ENCODE data around the gene TAF10.

TAF10 gene

GRCh38 chr11:6614446-6614845, 2.4 kb upstream of the TAF10 start:
- H3K4me3 ChIP-seq (ENCODE audit: extremely low read depth, insufficient read depth, low read length, poor library complexity, severe bottlenecking), result no peak overlapping the region
- H3K36me3 ChIP-seq (ENCODE audit: control insufficient read depth, insufficient read depth, low read length), result peaks cover 49% of the 10 kb centered on the region
- peaks cover 35% of the 10 kb centered on the region for H3K4me1 ChIP-seq (ENCODE audit: control insufficient read depth, insufficient read depth, low read length, poor library complexity, severe bottlenecking)
- WGBS, 2 experiments (ENCODE audit: insufficient coverage in 2 of 2), result 95% methylated on average over 2 of the region's 2 CpGs; no CpG with 5 or more reads in 1 of the 2 experiments
- no peaks in the 10 kb centered on the region for H3K9me3 ChIP-seq (ENCODE audit: control insufficient read depth, low read length)
- no peak overlapping the region for H3K27ac ChIP-seq (ENCODE audit: low read depth, low read length, severe bottlenecking)

DNA sequence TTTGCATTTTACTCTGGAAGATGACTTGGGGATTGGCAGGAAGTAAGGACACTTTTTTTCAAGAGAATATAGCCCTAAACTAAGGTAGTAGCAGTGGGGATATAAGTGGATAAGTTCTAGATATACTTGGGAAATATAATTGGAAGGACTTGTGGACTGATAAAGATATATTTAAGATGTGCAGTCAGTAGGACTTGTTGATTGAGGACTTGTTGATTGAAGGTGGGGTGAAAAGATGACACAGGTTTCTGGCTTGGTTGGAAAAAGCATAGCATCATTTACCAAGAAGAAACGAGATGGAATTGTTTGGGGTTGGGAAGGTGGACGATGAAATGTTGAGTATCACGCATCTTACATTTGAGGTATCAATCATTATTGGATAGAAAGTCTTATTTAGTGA, 1.5 kb upstream of the TAF10 start:
- Histone ChIP-seq H3K4me3 (ENCODE audit: extremely low read depth, insufficient read depth, low read length, poor library complexity, severe bottlenecking) (no peak overlapping the region), H3K27ac (ENCODE audit: low read depth, low read length, severe bottlenecking) (peak overlapping the region; percentile 98)
- 85 to 97% methylated on average over 3 of the region's 3 CpGs for WGBS, 2 experiments (ENCODE audit: insufficient coverage in 2 of 2)

GRCh38 chr11:6611963-6612212, 128 bp downstream of the TAF10 start:
- H3K4me1 ChIP-seq (ENCODE audit: control insufficient read depth, insufficient read depth, low read length, poor library complexity, severe bottlenecking), result peaks cover 40% of the 10 kb centered on the region
- peaks cover 70% of the 10 kb centered on the region for H3K36me3 ChIP-seq (ENCODE audit: control insufficient read depth, insufficient read depth, low read length)
- no peaks in the 10 kb centered on the region for H3K9me3 ChIP-seq (ENCODE audit: control insufficient read depth, low read length)
- H3K27ac ChIP-seq (ENCODE audit: low read depth, low read length, severe bottlenecking), result peak overlapping the region; percentile 72
- WGBS, 2 experiments (ENCODE audit: insufficient coverage in 2 of 2), result 0% methylated on average over 6 to 21 of the region's 36 CpGs
- peak overlapping the region; percentile 63 for H3K4me3 ChIP-seq (ENCODE audit: extremely low read depth, insufficient read depth, low read length, poor library complexity, severe bottlenecking)

More for the DNA sequence above, 1.5 kb upstream of the TAF10 start:
- peaks cover 42% of the 10 kb centered on the region for H3K4me1 ChIP-seq (ENCODE audit: control insufficient read depth, insufficient read depth, low read length, poor library complexity, severe bottlenecking)
- no peaks in the 10 kb centered on the region for H3K9me3 ChIP-seq (ENCODE audit: control insufficient read depth, low read length)
- peaks cover 58% of the 10 kb centered on the region for H3K36me3 ChIP-seq (ENCODE audit: control insufficient read depth, insufficient read depth, low read length)

DNA sequence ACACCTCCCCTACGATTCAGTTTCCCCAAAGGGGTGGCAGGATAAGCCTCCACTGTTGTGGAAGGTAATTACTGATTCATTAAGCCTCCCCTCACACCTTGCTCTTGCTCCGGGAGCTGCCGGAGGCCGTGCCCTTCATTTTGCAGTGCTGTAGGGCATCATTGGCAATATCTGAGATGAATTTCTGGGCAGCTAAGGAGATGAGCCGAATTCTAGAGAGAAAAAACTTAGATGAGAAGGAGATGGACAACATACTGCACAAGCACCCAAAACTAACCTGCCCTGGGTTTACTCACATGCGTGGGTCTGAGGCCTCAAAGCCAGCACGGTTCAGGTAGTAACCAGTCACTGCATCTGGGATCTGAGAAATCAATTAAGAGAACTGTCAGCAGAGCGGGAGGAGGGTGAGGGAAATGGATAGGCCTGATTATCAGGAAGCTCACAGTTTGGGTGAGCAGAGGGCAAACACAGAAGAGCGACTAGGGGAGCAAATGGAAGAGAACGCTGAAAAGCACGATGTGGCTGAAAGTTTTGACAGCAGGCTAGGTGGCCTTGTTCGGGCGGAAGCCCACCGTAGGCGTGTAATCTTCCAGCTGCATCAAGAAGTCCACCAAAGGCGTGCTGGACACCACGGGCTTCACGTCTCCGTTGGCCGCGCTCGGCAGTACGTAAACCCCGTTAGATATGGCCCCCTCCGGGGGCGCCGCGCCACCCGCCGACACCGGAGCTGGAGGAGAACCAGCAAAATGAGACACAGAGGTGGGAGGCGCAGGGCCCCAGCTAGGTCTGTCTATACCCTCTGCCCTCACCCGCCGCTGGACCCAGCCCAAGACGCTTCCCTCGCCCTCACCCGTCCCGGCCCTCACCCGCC, 689 bp downstream of the TAF10 start:
- H3K4me3 ChIP-seq (ENCODE audit: extremely low read depth, insufficient read depth, low read length, poor library complexity, severe bottlenecking), result peak overlapping the region; percentile 63
- 9 to 14% methylated on average over 34 to 37 of the region's 39 CpGs for WGBS, 2 experiments (ENCODE audit: insufficient coverage in 2 of 2)
- peaks cover 66% of the 10 kb centered on the region for H3K36me3 ChIP-seq (ENCODE audit: control insufficient read depth, insufficient read depth, low read length)
- H3K27ac ChIP-seq (ENCODE audit: low read depth, low read length, severe bottlenecking), result peak overlapping the region; percentile 72
- H3K4me1 ChIP-seq (ENCODE audit: control insufficient read depth, insufficient read depth, low read length, poor library complexity, severe bottlenecking), result peaks cover 43% of the 10 kb centered on the region
- H3K9me3 ChIP-seq (ENCODE audit: control insufficient read depth, low read length), result no peaks in the 10 kb centered on the region

DNA sequence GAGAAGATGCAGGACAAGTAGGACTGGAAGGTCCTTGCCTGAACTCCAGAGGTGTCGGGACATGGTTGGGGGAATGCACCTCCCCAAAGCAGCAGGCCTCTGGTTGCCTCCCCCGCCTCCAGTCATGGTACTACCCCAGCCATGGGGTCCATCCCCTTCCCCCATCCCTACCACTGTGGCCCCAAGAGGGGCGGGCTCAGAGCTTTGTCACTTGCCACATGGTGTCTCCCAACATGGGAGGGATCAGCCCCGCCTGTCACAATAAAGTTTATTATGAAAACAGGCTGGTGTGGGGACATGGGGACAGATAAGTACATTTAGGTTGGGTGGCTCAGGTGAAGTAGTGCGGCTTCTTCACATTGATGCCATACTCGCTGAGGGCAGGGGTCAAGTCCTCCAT, 1.4 kb downstream of the TAF10 start:
- H3K27ac ChIP-seq (ENCODE audit: low read depth, low read length, severe bottlenecking), result no peak overlapping the region
- peak overlapping the region; percentile 63 for H3K4me3 ChIP-seq (ENCODE audit: extremely low read depth, insufficient read depth, low read length, poor library complexity, severe bottlenecking)
- WGBS, 2 experiments (ENCODE audit: insufficient coverage in 2 of 2), result 80 to 94% methylated on average over 4 to 6 of the region's 6 CpGs
- no peaks in the 10 kb centered on the region for H3K9me3 ChIP-seq (ENCODE audit: control insufficient read depth, low read length)
- H3K4me1 ChIP-seq (ENCODE audit: control insufficient read depth, insufficient read depth, low read length, poor library complexity, severe bottlenecking), result peaks cover 50% of the 10 kb centered on the region
- peaks cover 68% of the 10 kb centered on the region for H3K36me3 ChIP-seq (ENCODE audit: control insufficient read depth, insufficient read depth, low read length)

GRCh38 chr11:6609502-6610015, 2.5 kb downstream of the TAF10 start:
- Histone ChIP-seq H3K9me3 (ENCODE audit: control insufficient read depth, low read length) (no peaks in the 10 kb centered on the region), H3K4me1 (ENCODE audit: control insufficient read depth, insufficient read depth, low read length, poor library complexity, severe bottlenecking) (peaks cover 53% of the 10 kb centered on the region), H3K27ac (ENCODE audit: low read depth, low read length, severe bottlenecking) (no peak overlapping the region), H3K4me3 (ENCODE audit: extremely low read depth, insufficient read depth, low read length, poor library complexity, severe bottlenecking) (no peak overlapping the region), H3K36me3 (ENCODE audit: control insufficient read depth, insufficient read depth, low read length) (peaks cover 66% of the 10 kb centered on the region)
- 87 to 95% methylated on average over 6 of the region's 8 CpGs for WGBS, 2 experiments (ENCODE audit: insufficient coverage in 2 of 2)

DNA sequence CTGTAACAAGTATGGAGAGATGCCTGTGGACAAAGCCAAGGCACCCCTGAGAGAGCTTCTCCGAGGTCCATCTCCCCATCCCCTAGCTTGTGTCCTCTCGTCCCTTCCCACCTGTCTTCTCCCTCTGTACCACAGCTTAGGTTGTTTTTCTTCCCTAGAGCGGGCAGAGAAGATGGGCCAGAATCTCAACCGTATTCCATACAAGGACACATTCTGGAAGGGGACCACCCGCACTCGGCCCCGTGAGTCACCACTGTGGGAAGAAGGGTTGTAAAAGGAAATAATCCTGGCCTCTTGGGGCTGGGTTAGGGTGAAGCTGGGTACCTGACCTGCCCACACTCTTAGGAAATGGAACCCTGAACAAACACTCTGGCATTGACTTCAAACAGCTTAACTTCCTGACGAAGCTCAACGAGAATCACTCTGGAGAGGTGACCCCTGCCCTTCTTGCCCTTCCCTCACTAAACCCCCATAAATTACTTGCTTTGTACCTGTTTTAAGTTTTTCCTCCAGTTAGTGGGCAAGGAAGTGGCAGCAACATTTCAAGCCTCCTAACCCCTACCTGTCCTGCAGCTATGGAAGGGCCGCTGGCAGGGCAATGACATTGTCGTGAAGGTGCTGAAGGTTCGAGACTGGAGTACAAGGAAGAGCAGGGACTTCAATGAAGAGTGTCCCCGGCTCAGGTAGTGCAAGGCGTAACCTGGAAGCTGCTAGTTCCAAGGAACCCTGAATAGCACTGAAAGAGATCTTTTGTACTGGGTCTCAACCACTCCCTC, 3.1 kb downstream of the TAF10 start:
- H3K36me3 ChIP-seq (ENCODE audit: control insufficient read depth, insufficient read depth, low read length), result peaks cover 60% of the 10 kb centered on the region

DNA sequence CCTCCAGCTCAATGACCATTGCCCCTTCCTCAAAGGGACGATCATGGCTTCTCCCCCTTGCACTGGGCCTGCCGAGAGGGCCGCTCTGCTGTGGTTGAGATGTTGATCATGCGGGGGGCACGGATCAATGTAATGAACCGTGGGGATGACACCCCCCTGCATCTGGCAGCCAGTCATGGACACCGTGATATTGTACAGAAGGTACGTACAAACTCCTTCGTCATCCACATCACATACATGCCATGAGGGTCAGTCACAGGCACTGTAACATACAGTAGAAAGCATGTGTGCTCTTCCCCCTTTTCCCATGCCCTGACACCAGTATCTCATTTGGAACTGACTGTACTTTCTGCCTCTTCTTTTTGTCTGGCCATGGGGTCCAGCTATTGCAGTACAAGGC, 4.0 kb downstream of the TAF10 start:
- peaks cover 60% of the 10 kb centered on the region for H3K36me3 ChIP-seq (ENCODE audit: control insufficient read depth, insufficient read depth, low read length)
- no peaks in the 10 kb centered on the region for H3K9me3 ChIP-seq (ENCODE audit: control insufficient read depth, low read length)
- peaks cover 49% of the 10 kb centered on the region for H3K4me1 ChIP-seq (ENCODE audit: control insufficient read depth, insufficient read depth, low read length, poor library complexity, severe bottlenecking)
- no peak overlapping the region for H3K4me3 ChIP-seq (ENCODE audit: extremely low read depth, insufficient read depth, low read length, poor library complexity, severe bottlenecking)
- H3K27ac ChIP-seq (ENCODE audit: low read depth, low read length, severe bottlenecking), result no peak overlapping the region
- 95 to 99% methylated on average over 7 to 9 of the region's 9 CpGs for WGBS, 2 experiments (ENCODE audit: insufficient coverage in 2 of 2)

More for the DNA sequence above, 3.1 kb downstream of the TAF10 start:
- Histone ChIP-seq H3K9me3 (ENCODE audit: control insufficient read depth, low read length) (no peaks in the 10 kb centered on the region), H3K4me1 (ENCODE audit: control insufficient read depth, insufficient read depth, low read length, poor library complexity, severe bottlenecking) (peaks cover 53% of the 10 kb centered on the region), H3K4me3 (ENCODE audit: extremely low read depth, insufficient read depth, low read length, poor library complexity, severe bottlenecking) (no peak overlapping the region), H3K27ac (ENCODE audit: low read depth, low read length, severe bottlenecking) (no peak overlapping the region)
- 93 to 96% methylated on average over 9 of the region's 14 CpGs for WGBS, 2 experiments (ENCODE audit: insufficient coverage in 2 of 2)

GRCh38 chr11:6607190-6607795, 4.7 kb downstream of the TAF10 start:
- Histone ChIP-seq H3K9me3 (ENCODE audit: control insufficient read depth, low read length) (no peaks in the 10 kb centered on the region), H3K36me3 (ENCODE audit: control insufficient read depth, insufficient read depth, low read length) (peaks cover 60% of the 10 kb centered on the region), H3K27ac (ENCODE audit: low read depth, low read length, severe bottlenecking) (peak overlapping the region; percentile 96), H3K4me1 (ENCODE audit: control insufficient read depth, insufficient read depth, low read length, poor library complexity, severe bottlenecking) (peaks cover 46% of the 10 kb centered on the region), H3K4me3 (ENCODE audit: extremely low read depth, insufficient read depth, low read length, poor library complexity, severe bottlenecking) (peak overlapping the region; percentile 6)

DNA sequence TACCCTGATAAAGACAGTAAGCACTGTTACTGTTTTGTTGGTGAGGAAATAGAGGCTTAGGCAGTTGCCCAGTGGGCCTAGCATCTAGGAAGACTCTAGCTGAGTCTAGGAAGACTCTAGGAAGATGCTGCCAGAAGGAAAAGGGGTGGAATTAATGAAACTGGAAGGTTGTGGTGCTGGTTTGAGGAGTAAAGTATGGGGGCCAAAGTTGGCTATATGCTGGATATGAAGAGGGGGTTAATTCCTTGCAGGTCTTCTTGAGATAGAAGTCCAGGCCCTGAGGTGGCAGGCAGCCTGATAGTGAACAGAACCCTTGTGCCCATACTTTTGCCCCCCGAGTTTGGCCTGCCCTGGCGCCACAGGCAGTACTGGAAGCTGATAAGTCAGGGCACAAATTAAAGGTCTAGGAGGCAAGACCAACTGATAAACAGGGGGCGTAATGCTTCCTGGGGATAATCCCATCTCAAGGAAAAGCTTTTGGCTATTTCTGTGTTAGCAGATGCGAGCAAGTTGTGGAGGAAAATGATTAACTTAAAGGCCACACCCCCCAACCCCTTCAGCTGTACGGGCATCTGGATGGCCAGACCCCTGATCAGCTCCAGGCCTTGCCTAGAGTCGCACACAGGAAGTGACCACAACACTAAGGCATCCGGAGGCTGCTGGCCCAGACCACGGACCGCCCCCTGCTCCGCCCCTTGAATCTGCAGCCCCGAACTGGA, 5.4 kb downstream of the TAF10 start:
- Histone ChIP-seq H3K4me3 (ENCODE audit: extremely low read depth, insufficient read depth, low read length, poor library complexity, severe bottlenecking) (peak overlapping the region; percentile 20), H3K4me1 (ENCODE audit: control insufficient read depth, insufficient read depth, low read length, poor library complexity, severe bottlenecking) (peaks cover 50% of the 10 kb centered on the region), H3K36me3 (ENCODE audit: control insufficient read depth, insufficient read depth, low read length) (peaks cover 66% of the 10 kb centered on the region), H3K27ac (ENCODE audit: low read depth, low read length, severe bottlenecking) (peak overlapping the region; percentile 96), H3K9me3 (ENCODE audit: control insufficient read depth, low read length) (no peaks in the 10 kb centered on the region)
- WGBS, 2 experiments (ENCODE audit: insufficient coverage in 2 of 2), result 23 to 28% methylated on average over 7 to 8 of the region's 11 CpGs

Data from mesodermal cell (in vitro differentiated cells).